NCI-H2227 (cell line): Measurements from ENCODE around the gene SLC47A1.
"Not testable (repeated sequence)": the region's sequence is repeated elsewhere in the genome, so short reads cannot be mapped to it uniquely, and the experiment has no call there.

Source experiments
- DNase-seq: peaks from one replicate; lab custom pipeline; 2025; ENCODE audit not compliant: unreplicated experiment; lab: John Stamatoyannopoulos, UW

SLC47A1 gene

GRCh38 chr17:19533718-19534561, at the start of gene SLC47A1:
Gene SLC47A1 (plus strand): TSS chr17:19533854. CDS start chr17:19533940, 86 bp downstream.
- DNase-seq: peak; percentile 25

DNA sequence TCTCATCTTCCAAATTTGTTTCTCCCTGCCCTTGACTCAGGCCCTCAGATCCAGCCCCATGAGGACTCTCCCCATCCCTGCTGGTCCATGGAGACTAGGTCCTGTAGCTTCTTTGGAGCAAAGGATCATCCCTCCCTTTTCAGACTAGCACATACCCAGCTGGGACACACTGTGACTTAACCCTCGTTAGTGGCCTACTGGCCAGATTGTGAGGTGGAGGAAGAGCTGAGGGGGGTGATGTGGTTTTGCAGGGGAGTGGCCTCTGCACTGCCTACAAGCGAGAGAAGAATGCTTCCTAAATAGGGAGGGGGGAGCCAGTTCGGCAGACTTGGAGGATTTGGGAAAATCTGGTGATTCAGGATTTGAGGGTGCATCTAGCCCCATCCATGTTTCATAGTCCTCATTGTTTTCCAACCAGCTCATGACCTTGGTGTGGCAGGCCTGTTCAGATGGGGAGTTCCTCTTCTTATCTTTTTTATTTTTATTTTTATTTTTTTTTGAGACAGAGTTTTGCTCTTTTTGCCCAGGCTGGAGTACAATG, 47.8 kb upstream of the SLC47A1 start:
- no peak for DNase-seq

- no peak for DNase-seq
These were observed 47.2 kb upstream of the SLC47A1 start for GRCh38 chr17:19486351-19487023.

DNA sequence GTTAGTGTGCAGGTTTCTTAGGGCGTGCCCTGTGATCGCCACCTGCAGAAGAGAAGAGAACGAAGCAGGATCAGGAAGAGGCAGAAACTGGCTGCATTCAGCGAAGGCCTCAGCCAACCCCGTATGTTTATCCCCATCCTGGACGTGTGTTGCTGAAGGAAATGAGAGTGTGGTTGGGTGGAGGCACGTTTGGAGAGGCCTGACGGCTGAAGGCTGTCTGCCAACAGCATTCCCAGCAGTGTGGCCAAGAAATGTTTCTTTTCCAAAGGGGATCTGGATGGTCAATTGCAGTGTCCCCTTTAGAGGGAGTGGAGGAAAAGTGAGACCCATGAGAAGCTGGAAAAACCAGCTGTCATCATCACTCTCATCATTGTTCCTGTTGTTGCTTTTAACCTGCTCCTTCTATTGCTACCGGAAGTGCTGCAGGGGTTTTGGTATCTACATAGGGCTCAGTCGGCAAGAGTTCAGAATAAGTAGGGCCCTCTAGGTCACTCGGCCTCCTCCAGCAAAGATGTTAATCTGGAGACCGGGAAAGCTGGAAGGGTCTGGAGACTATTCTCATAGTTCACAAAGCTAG, 46.5 kb upstream of the SLC47A1 start:
- DNase-seq: no peak

GRCh38 chr17:19492141-19492540, 41.5 kb upstream of the SLC47A1 start:
- DNase-seq: no peak

DNA sequence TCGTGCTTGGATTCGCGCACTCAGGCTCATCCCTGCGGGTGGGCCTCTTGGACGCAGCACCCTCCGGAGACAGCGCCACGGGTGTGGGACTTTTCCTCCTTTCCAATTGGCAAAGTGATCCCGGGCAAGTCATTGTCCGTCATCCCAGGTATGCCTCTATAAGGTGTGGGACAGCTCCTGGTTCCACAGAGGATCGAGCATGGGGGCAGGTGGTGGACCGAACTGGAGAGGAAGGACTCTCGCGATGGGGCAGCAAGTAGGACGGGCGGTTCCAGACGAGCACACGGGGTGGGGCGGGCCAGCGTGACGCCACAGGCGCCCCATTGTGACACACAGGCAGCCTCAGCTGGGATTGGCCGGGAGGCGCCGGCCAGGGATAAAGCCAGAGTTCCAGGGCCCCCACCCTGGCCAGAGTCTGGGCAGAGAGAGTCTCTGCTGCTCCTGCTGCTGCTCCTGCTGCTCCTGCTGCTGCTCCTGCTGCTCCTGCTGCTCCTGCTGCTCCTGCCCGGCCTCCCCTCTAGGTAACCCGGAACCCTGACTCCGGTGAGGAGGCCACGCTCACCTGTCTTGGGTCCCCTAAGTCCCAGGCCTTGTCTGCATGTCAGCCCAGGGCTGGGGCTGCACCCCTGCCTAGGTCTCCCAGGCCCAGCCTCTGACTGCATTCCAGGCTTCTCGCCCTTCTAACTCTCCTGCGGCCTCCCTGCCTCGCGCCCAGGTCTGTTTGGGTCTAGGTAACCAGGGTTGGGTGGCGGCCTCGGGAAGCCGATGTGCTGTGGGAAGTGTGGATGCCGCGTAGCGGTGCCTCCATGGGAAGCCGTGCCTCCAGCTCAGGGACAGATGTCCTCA, 38.5 kb upstream of the SLC47A1 start:
- DNase-seq: no peak

DNA sequence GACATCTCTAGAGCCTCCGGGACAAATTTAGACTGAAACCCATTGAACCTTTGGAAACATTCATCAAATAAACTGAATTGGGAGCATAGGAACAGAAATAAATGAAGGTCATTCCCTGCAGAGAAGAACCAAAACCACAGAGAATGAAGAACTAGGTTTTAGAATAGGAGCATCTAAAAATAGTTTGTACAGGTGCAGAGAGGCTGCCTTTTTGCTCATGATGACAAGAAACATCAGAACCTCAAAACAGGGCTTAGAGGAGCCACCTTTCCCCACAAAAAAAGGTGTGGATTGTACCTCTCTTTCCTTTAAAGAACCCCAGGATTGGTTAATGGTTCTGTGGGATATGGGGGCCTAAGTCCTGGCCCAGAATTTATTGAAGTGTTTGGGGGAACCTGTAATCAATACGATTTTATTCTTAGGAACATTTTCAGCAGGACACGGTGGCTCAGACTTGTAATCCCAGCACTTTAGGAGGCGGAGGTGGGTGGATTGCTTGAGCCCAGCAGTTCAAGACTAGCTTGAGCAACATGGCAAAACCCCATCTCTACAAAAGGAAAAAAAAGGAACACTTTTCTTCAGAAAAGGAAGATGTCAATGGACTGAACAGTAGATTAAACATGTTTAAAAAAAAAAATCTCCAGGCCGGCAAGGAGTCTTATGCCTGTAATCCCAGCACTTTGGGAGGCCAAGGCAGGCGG, 37.7 kb upstream of the SLC47A1 start:
- DNase-seq: no peak

DNA sequence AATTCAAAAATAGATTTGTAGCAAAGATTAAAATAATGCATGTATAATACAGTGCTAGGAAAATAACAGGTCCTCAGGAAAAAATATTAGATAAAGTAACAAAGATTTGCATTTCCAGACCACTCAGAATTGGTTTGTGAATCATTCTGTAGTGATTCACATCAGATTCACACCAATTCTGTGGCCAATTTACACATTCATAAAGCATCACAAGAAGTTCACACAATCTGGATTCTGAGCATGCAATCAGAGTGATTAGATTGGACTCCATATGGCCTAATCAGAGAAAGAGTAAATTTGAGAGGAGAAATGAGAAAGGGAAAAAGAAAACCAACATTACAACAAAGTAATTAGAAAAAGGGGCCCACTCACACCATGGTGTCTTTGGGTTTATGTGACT, 36.0 kb upstream of the SLC47A1 start:
- no peak for DNase-seq

DNA sequence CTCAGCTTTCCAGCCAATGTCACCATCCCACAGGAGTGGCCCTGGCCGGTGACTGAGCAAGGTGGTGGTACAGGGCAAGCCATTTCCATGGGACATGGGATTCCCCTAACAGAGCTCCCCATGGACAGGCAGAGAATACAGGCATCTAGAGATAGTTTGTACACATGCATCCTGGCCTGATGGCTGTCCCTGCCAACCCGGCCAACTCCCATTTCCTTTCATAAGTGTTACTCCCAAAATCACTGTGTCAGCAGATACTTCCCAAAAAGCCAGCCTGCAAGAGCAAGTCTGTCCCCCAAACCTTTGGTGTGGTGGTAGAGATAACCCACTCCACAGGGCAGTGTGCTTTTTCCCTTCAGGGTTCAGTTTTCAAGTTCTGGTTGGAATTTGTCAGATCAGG, 32.4 kb upstream of the SLC47A1 start:
- DNase-seq: no peak

DNA sequence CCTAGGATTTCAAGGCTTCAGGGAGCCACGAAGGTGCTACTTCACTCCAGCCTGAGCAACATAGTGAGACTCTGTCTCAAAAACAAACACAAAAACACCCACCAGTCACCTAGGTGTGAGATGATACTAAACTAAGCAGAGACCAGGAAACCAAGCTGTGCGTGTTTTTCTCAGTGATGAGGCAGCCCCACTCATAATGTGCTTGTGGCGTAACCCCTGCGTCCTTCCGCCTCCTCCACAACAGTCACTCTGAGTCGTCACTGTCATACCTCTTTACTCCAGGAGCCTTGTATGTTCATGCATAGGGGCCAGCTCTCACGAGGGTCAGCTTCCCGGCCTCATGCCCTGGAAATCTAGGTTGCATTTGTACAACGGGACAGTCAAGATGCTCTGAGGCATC, 31.1 kb upstream of the SLC47A1 start:
- no peak for DNase-seq

- not testable (repeated sequence) for DNase-seq
These were observed 28.1 kb upstream of the SLC47A1 start for GRCh38 chr17:19505561-19505960.

GRCh38 chr17:19507775-19508576, 25.7 kb upstream of the SLC47A1 start:
- DNase-seq: peak; percentile 91

- no peak for DNase-seq
These were observed 25.1 kb upstream of the SLC47A1 start for GRCh38 chr17:19508577-19508867.

DNA sequence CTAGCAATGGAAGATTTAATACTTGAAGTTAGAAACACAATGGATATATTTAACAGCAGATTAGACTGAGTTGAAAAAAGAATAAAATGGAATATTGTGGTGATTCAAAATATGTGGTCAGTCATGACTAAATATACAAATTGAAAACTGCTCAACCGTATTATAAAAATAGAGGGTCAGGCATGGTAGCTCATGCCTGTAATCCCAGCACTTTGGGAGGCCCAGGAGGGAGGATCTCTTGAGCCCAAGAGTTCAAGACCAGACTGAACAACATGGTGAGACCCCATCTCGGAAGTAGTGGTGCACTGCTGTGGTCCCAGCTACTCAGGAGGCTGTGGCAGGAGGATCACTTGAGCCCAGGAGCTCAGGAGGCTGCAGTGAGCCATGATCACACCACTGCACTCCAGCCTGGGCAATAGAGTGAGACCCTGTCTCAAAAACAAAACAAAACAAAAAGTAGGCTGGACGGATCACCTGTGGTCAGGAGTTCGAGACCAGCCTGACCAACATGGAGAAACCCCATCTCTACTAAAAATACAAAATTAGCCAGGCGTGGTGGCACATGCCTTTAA, 24.3 kb upstream of the SLC47A1 start:
- DNase-seq: not testable (repeated sequence)

GRCh38 chr17:19510903-19511302, 22.8 kb upstream of the SLC47A1 start:
- no peak for DNase-seq

DNA sequence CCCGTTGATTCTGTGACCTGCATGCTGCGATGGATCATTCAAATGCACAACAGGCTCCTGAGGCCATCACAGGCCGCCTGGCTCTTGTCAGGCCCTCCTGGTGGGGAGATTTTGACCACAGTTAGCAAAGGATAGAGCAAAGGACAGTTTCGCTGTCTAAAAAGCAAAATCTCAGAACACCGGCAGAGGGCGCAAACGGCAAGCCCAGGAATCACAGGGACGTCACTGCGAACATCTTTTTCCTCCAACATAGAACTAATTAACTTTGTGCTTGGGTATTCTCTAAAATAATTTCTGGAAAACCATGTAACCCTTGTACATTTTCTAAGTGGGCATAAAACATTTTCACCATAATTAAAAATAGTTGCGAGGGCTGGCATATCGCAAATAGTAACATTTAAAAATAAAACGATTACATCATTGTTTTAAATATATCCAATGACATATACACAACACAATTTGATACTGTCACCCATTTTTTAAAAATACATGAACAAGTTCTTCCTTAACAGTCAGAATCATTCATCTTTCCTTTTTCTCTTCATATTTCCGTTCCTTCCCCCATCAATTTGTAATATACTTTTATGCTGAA, 19.7 kb upstream of the SLC47A1 start:
- DNase-seq: peak; percentile 57

GRCh38 chr17:19517699-19518098, 16.0 kb upstream of the SLC47A1 start:
- no peak for DNase-seq

- not testable (repeated sequence) for DNase-seq
These were observed 14.0 kb upstream of the SLC47A1 start for GRCh38 chr17:19519388-19520291.
